Chondrocyte (in vitro differentiated cells): ENCODE results near the gene LHFPL6. TPM values are rescaled to one million over a fixed set of nuclear protein-coding genes. Genes with fewer than 3 reads are reported as not detected.
A peak's percentile ranks its signal among the peaks of the same experiment; 100 is the strongest.

Experiments used
- DNase-seq: peaks from one replicate; pipeline ENCODE4 v3.0.0; 2021; ENCODE audit warnings: mixed read lengths, low spot score
- H3K27ac Mint-ChIP-seq: one replicate; pipeline ENCODE4 v1.8.0; 2021; ENCODE audit warnings: mild to moderate bottlenecking, moderate library complexity, mixed read lengths; ENCODE audit not compliant: unreplicated experiment
- H3K27me3 Mint-ChIP-seq: 2 replicates; pipeline ENCODE4 v1.8.0; 2021; ENCODE audit warnings: low read depth, mixed read lengths
- H3K36me3 Mint-ChIP-seq: 2 replicates; pipeline ENCODE4 v1.8.0; 2021; ENCODE audit warnings: low read depth, mixed read lengths
- H3K4me1 Mint-ChIP-seq: 2 replicates; pipeline ENCODE4 v1.8.0; 2021; ENCODE audit warnings: low read depth, mild to moderate bottlenecking, mixed read lengths
- H3K4me3 Mint-ChIP-seq: one replicate; pipeline ENCODE4 v1.8.0; 2021; ENCODE audit warnings: mild to moderate bottlenecking, moderate library complexity, mixed read lengths; ENCODE audit not compliant: unreplicated experiment
- H3K9me3 Mint-ChIP-seq: 2 replicates; pipeline ENCODE4 v1.8.0; 2021; ENCODE audit warnings: low read depth, mixed read lengths
- total RNA-seq: library from RNA; stranded (reverse); gene quantifications from 3 replicates; pipeline ENCODE4 v1.2.1, GENCODE V29; 2021
- TF ChIP-seq, protein P1 (sequence below): fragments of 200-600 bp; sonication (generic); IDR thresholded peaks from 2 replicates; pipeline ENCODE4 v1.5.0; 2021; ENCODE audit warnings: antibody characterized with exemption, mild to moderate bottlenecking, moderate library complexity

The LHFPL6 gene
- total RNA-seq, 1 donor from 2014 or later: 101 TPM

DNA sequence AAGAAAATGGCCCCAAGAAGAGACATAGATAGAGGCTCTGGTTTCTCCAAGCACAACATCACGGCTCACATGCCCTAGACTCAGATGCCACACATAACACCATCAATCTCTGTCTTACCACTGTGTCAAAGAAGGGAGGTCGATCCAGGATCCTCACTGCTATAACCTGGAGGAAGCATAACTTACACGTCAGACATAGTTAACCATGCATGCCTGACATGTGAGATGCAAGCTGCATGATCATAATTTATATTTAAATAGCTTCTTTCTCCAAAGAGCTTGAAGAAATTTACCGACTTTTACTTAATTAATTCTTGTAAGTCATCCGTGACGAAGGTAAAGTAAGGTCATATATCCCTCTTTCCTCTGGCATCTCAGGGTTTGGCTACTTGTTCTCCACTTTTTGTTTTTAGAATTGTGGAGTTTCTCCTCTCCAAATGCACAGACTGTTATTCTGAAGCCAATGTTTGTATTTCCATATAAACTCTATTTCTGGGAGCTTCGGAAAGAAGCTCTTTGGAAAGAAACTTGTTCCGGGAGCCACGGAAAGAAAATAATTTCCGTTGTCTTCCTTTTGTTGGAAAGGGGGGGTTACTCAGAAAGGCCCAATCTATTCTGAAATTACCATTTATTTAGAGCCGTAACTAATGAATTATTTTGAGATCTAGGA lies 205.6 kb downstream of the LHFPL6 start:
- Mint-ChIP-seq H3K4me3 (no peak overlapping the region), H3K36me3 (no peaks in the 10 kb centered on the region), H3K27ac (peak overlapping the region; percentile 49), H3K4me1 (peaks cover 37% of the 10 kb centered on the region), H3K9me3 (peaks cover 2% of the 10 kb centered on the region), H3K27me3 (no peaks in the 10 kb centered on the region)
- DNase-seq: no peak
- TF ChIP-seq, protein P1, sequence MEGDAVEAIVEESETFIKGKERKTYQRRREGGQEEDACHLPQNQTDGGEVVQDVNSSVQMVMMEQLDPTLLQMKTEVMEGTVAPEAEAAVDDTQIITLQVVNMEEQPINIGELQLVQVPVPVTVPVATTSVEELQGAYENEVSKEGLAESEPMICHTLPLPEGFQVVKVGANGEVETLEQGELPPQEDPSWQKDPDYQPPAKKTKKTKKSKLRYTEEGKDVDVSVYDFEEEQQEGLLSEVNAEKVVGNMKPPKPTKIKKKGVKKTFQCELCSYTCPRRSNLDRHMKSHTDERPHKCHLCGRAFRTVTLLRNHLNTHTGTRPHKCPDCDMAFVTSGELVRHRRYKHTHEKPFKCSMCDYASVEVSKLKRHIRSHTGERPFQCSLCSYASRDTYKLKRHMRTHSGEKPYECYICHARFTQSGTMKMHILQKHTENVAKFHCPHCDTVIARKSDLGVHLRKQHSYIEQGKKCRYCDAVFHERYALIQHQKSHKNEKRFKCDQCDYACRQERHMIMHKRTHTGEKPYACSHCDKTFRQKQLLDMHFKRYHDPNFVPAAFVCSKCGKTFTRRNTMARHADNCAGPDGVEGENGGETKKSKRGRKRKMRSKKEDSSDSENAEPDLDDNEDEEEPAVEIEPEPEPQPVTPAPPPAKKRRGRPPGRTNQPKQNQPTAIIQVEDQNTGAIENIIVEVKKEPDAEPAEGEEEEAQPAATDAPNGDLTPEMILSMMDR: no peak

GRCh38 chr13:39394796-39395678 lies 208.0 kb downstream of the LHFPL6 start:
- no peaks in the 10 kb centered on the region for H3K9me3 Mint-ChIP-seq
- peak overlapping the region; percentile 75 for H3K27ac Mint-ChIP-seq
- TF ChIP-seq, protein P1: no peak
- H3K27me3 Mint-ChIP-seq: no peaks in the 10 kb centered on the region
- no peaks in the 10 kb centered on the region for H3K36me3 Mint-ChIP-seq
- peaks cover 40% of the 10 kb centered on the region for H3K4me1 Mint-ChIP-seq
- peak overlapping the region; percentile 28 for H3K4me3 Mint-ChIP-seq
- DNase-seq: peak; percentile 39

DNA sequence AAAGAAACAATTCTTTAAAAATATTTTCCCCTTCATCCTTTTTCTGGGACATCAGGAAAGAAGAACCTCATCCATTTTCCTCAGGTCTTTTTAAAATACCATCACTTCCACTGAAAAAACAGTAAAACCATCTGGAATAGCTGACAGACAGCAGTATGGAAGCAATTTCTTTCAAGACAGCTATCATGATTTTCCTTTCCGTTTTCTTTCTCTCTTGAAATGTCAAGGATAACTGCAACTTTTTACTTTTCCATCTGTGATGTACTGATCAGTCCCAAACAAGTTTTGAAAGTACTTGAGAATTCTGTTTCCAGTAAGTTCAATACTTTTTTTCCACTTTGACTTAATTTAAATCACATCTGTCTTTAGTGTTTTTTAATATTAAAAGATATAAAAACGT lies 211.2 kb downstream of the LHFPL6 start:
- H3K27ac Mint-ChIP-seq: no peak overlapping the region
- H3K4me3 Mint-ChIP-seq: no peak overlapping the region
- no peaks in the 10 kb centered on the region for H3K9me3 Mint-ChIP-seq
- TF ChIP-seq, protein P1: no peak
- H3K27me3 Mint-ChIP-seq: no peaks in the 10 kb centered on the region
- no peaks in the 10 kb centered on the region for H3K36me3 Mint-ChIP-seq
- peaks cover 30% of the 10 kb centered on the region for H3K4me1 Mint-ChIP-seq
- DNase-seq: no peak

- no peaks in the 10 kb centered on the region for H3K9me3 Mint-ChIP-seq
- peaks cover 38% of the 10 kb centered on the region for H3K4me1 Mint-ChIP-seq
- DNase-seq: no peak
- no peak overlapping the region for H3K27ac Mint-ChIP-seq
- TF ChIP-seq, protein P1: no peak
- H3K36me3 Mint-ChIP-seq: no peaks in the 10 kb centered on the region
- no peaks in the 10 kb centered on the region for H3K27me3 Mint-ChIP-seq
- H3K4me3 Mint-ChIP-seq: no peak overlapping the region
Measured at GRCh38 chr13:39389013-39389412, 214.0 kb downstream of the LHFPL6 start.

DNA sequence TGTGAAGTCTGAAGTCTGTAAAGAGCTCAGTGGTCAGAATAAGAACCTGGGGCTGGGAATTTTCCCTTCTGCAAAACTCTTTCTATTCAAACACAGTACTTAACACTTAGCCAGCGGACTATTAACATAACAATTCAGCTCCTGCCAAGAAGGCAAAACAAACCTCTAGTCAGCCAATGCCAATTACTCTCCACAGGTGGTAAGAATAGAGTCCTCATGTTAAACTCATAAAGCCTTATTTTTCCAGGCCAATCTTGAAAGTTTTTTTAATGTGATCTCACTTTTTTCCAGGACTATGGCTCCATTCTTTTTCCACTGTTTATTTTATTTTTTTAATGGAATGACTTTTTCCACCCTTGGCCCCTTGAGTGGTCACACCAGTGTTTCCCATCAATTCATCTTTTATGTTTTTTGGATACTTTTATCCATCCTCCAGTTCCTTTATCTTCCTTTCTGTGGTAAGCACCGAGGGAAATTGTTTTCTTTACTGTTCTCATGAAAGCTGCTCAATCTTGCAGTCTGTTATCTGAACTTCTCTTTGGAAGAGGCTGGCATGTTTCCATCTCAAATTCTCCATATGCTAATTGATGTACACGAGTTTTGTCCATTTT lies 217.3 kb downstream of the LHFPL6 start:
- Mint-ChIP-seq H3K27ac (peak overlapping the region; percentile 81), H3K36me3 (peaks cover 2% of the 10 kb centered on the region), H3K4me1 (peaks cover 37% of the 10 kb centered on the region), H3K9me3 (no peaks in the 10 kb centered on the region), H3K4me3 (peak overlapping the region; percentile 4), H3K27me3 (no peaks in the 10 kb centered on the region)
- no peak for DNase-seq
- TF ChIP-seq, protein P1: no peak
